HG02642 (cell line): Measurements from ENCODE around the gene ABHD17A.

Source experiments
- ATAC-seq: cut with Tn5 transposase; IDR thresholded peaks from one replicate; pipeline ENCODE4 v1.9.1; 2021; ENCODE audit warnings: mild to moderate bottlenecking; ENCODE audit not compliant: unreplicated experiment, poor library complexity

ABHD17A gene

DNA sequence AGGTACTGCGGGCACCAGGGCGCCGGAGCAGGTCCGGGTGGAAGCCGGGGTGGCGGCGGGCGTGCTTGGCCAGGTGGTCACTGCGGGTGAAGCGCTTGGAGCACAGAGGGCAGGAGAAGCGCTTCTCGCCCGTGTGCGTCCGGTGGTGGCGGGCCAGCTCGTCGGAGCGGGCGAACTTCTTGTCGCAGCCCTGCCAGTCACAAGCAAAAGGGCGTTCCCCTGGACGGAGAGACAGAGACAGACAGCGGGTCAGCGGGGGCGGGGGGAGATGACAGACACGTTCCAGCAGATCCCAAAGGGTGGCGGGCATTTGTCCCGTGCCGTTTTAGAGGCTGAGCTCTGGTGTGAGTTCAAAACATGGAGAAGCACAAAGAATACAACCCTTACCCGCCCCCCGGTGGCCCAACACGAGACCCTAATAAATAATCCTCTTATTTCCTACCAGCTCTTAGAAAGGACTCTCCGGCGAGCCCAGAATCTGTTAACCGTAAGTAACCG is 30.7 kb downstream of the ABHD17A start:
- ATAC-seq, result no peak

DNA sequence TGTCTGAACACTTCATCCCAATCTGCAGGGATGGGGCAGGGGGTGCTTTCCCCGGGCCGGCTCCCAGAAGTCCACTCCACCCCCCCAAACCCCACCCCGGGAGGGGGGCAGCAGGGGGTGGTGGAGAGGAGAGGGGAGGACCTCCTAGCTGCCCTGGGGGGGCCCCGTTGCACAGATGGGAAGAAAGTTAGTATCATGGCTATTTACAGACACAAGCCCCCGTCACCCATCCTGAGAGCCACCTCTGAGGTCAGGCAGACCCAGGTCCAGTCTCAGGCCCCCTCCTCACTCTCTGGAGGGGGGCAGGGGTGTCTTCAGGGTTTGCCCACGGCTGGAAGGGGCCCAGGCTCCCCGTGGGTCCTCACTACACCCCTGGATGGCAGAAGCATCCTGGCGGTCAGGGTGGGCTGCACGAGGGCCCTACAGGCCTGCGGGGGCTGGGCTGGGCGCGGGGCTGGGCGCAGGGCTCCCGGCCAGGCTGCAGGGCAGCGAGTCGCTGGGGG is 31.2 kb downstream of the ABHD17A start:
- no peak for ATAC-seq

DNA sequence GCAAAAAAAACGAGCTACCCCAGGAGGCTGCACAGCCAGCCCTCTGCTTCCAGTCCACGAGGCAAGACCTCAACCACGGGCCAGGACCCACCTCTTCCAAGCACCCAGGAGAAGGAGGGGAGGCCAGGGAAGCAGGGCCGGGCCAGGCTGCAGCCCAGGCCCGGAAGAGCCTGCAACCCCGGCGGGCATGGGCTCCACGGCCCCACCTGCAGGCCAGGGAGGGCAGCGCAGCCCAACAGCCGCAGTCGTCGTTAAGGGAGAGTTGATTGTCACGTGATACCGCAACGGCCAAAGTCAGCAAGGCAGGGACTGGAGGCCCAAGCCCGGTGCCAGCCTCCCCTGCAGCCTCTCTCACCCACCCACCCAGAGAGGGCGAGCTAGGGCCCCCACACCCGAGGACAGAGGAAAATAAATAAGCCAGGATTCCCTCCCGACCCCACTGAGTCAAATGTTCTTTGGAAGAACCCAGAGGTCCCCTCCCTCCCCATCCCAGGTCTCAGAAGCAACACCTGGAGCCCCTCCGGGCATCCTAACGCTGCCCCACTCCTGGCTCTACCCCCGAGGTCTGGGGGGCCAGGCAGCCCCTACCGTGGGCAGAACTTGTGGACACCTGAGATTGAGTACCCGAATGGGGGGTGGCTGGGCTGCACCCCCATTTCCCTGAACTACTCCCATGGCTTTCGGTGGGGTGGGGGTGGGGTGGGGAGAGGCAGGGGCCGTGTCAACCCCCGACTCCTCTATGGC is 31.8 kb downstream of the ABHD17A start:
- ATAC-seq, result no peak

DNA sequence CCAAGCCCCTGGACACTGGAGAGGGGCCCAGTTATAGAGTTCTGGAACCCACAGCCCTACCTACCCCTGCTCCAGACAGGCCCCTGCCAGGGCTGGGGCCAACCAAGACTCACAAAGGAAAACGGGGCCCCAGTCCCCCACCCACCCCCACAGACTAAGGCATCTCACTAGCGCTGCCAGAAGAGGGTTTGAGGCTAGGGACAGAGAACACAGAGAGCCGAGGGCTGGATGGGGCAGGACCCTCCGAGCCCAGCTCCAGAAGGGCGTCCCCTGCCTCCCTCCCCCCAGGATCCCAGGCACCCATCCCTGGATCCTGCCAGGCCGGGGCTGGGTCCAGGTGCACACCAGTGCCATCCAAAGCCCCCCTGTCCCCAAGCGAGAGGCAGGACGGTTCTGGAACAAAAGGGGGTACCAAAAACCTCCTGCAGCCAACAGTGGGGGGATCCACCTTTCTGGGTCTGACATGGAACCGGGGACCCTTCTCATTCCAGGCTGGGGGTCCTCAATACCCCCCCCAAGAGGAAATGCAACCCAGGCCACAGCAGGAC is 32.6 kb downstream of the ABHD17A start:
- ATAC-seq, result no peak

DNA sequence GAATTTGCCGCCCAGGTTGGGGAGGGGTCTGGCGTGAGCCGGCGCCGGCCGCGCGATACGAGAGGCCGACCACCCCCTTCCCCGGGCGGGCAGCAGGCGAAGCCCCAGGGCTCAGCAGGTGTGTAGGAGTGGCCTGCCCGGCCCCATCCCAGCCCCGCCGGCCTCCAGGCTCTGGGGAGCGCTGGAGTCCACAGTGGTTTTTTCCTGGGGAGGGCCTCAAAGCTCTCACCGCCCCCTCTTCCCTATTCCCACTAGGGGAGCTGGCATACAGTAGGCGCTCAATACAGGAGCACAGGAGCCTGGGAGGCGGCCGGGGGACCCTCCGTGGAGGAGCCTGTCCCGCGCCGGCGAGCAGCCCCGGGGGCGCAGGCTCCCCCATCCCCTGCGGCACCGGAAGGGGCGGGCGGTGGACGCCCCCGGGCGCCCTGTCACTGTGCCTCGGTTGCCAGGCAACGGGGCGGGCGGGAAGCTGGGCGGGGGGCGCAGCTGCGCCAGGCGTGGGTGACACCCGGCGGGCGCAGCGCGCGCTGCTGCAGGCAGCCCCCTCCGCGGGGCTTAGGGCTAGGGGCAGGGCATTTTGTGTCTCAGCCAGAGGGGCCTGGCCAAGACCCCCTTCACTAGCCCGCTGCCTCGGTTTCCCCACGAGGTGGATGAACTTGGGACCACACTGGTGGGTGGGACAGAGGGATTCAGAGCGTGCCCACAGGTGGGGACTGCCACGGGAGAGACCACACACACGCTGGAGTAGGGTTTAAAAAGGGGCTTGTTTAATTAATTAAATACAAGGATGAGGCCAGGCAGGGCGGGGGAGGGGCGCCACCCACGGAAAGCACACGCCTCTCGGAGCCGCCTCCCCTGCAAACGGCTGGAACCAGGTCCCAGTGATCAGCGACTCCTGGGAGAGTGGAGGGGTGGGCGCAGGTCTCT is 33.4 kb downstream of the ABHD17A start:
- no peak for ATAC-seq

DNA sequence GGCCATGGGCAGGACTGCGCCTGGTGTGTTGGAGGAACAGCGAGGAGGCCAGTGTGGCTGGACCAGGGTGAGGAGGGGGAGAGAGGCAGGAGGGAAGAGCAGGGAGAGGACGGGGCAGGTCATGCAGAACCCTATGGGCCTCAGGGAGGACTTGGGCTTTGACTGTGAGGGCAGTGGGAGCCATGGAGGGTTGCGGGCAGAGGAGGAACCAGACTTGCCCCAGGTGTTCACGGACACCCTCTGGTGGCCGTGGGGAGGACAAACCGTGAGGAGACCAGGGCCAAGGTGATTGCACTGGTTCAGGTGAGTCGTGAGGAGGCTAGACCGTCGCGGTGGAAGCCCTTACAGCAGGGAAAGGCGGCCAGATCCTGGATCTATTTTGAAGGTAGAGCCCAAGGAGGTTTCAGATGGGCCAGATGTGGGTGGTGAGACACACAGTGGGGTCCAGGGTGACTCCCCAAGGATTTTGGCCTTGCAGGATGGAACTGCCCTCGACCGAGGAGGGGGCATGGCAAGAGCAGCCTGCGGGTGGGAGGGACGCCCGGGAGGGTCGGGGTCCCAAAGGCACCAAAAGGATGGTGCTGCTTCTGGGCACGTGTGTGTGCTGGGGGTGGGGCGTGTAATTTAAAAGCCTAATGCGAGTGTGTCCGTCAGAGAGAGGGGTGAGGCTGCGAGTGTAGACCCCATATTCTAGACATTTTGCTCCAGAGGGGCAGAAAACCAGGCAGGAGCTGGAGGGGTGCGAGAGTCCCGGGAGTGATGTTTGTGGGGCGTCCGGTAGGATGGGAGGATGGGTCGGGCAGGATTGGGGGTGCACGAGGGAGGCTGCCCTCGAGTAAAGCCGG is 34.3 kb downstream of the ABHD17A start:
- no peak for ATAC-seq

DNA sequence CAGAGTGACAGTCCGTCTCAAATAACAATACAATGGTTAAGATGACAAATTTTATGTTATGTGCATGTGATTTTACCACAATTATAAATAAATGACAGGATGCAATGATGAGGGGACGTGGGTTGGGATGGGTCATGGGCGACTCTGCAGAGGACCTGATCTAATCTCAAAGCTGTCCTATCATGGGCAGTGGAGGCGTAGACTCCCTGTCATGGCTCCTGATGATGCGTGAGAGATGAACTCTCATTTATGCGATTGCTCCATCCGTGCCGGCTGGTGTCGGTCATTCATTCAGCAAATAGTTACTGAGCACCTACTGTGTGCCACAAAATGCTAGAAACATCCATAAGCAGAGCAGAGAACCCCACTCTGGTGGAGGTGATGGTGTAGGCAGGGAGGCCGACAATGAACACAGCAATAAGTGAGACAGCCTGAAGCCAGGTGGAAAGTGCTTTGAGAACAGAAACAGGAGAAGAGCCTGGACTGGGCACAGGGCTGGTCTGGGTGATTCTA is 35.4 kb downstream of the ABHD17A start:
- no peak for ATAC-seq

DNA sequence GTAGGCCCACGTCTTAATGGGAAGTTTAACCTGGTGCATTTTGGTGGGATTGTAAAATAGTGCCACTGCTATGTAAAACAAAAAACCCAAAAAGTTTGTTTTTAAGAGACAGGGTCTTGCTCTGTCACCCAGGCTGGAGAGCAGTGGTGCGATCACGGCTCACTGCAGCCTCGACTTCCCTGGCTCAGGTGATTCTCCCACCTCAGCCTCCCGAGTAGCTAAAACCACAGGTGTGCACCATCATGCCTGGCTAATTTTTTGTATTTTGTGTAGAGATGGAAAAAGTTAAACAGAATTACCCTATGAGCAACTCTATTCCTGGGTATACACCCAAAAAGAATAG is 36.2 kb downstream of the ABHD17A start:
- no peak for ATAC-seq

DNA sequence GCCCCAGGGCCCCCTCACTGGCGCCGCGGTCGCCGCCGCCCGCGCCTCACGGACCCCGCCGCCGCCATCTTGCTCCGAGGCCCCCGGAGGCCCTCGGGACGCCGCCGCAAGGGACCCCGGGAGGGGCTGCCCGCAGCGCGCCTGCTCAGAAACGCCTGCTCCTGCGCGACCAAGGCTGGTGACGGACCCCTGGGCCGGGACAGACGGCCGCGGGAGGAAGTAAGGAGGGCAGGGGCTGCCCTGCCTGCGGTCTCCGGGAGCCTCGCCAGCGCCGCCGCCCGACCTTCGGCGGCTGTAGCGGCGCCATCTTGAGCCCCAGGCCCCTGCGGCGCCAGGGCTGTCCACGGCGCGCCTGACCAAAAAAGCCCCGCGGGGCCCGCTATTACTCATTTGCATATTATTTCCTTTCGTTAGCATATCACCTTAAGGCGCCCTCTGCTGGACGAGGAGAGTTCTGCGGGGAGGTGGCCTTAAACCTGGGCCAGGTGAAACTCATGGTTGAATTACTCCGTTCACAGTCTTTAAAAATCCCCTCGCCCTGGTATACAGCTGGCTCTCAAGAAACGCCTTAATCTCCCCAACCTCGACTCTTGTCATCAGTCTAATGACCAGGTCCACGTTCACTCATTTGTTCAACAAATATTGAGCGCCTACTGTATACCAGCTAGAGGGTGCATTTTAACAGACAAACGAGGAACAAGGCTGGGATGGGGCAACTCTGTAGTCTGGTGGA is 36.7 kb downstream of the ABHD17A start, which contains the start of gene REXO1:
Gene REXO1 (minus strand): TSS at position 85 of the 733 bp plus-strand sequence. CDS start 125 bp downstream, outside the sequence.
- ATAC-seq, result peak; percentile 78

DNA sequence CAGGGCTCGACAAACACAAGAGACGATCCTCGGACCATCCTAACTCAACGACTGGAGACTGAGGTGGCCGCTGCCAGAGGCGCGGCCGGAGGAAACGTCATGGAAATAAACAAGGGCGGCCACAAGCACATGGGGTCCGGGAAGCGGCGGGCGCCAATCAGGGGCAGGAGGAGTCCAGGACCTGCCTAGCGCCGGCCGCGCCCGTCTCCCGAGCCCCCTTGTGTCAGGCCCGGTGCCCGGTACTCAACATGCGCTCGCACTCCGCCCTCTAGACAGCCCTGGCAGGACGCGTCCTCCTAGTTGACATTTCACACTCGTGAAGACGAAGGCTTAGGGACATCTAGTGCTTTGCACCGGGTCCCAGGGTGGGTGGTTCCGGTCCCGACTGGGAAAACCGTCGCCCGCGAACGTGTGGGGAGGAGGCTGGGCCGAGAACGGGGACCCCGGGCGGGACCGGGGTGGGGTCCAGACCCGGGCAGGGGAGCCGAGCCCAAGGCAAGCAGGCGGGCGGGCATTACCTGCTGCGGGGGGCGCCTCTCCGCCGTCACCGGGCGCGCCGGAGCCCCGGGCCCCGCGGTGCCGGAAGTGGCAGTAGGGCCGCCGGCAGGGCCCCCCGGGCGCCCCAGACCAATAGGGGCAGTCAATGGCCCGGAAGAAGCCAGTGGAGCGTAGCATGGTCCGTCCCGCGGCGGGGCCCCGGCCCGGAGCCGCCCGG is 37.5 kb downstream of the ABHD17A start:
- ATAC-seq, result peak; percentile 26

DNA sequence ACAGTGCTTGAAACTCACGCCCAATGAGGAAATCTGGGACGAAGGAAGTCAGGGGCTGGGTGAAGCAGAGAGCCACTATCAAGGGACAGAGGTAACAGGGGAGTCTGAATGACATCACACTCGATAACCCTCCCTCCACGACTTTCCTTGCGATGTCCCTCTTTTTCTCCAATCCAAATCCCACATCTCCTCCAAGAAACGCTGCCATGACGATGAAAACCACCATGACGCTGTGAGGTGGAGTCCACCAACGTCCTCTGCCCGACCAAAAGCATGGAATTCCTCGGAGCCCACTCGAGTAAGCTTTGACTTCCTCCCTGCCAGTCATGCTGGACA is 38.0 kb downstream of the ABHD17A start:
- no peak for ATAC-seq

DNA sequence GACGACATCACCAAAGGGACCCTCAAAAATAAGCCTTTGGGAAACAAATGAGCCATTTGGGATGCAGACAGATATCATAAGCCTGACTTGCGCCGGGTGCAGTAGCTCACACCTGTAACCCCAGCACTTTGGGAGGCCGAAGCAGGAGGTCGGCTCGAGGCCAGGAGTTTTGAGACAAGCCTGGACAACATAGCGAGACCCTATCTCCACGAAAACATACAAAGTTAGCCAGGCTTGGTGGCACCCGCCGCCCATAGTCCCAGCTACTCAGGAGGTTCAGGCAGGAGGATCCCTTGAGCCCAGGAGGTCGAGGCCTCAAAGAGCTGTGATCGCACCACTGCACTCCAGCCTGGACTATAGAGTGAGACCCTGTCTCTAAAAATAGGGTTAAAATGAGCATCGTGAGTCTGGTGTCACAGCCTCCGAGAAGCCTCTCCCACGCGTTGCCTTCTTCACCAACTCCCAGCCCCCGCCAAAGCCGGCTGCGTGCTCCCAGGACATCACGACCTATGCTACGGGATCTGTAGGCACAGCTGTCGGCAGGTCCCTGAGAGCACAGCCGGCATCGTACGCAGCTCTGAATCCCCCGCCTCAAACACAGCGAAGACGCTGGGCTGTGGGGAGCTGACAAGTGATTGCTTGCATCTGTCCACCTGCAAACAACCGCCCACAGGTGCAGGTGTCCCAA is 38.6 kb downstream of the ABHD17A start:
- ATAC-seq, result no peak

DNA sequence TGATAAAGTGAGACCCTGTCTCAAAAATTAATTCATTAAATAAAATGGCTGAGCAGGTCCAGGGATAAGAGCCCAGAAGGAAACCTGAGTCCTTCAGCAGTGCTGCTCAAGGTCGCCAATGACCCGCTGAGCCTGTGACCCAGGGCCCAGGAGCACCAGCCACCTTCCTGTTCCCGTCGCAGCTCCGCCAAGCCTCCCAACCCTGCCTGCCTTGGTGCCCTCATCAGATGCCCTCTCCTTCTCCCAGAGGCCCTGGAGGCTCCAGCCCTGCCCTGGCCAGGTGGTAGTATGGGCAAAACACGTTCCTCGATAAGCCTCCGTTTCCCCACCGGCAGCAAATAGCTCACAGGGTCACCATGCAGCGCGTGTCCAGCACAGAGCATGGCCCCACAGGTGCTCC is 39.7 kb downstream of the ABHD17A start:
- no peak for ATAC-seq

DNA sequence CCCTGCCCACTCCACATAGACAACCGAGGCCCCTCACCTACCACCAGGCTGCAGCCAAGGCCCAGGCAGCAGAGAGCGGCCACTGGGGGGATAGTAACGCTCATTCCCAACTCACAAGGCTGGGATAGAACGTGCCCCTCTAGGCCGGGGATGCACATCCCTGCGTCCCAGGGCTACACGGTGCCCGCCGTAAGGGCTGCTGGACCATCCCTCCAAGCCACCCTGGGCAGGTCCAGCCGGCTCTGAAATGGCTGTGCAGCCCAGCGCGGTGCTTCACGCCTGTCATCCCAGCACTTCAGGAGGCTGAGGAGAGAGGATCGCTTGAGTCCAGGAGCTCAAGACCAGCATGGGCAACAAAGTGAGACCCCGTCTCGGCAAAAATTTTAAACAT is 40.2 kb downstream of the ABHD17A start:
- ATAC-seq, result no peak

DNA sequence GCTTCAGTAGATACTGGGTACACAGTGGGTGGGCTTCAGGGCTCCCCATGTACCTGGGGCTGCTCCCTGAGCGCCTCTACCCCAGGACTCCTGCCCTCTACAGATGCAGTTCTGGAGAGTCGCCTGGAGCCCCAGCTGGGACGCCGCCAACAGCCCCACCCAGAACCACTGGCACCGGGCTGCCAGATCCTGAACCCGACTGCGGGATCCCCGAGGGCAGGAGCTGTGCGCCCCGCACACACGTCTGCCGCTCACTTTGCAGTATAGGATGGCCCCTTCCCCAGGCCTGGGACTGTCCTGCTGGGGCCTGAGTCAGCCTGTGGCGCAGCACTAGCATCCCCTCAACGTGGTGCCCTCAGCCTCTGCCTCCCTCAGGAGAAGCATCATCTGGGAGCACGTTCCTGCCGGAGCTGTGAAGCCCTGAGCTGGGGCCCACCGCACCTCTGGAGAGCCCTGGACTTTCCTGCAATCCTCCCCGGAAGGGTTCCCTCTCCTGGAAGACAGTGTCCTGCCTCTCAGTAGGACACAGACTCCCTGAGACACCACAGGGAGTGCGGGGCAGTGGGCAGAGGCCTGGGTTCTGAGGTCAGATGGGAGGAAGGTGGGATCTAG is 40.7 kb downstream of the ABHD17A start:
- ATAC-seq, result no peak

DNA sequence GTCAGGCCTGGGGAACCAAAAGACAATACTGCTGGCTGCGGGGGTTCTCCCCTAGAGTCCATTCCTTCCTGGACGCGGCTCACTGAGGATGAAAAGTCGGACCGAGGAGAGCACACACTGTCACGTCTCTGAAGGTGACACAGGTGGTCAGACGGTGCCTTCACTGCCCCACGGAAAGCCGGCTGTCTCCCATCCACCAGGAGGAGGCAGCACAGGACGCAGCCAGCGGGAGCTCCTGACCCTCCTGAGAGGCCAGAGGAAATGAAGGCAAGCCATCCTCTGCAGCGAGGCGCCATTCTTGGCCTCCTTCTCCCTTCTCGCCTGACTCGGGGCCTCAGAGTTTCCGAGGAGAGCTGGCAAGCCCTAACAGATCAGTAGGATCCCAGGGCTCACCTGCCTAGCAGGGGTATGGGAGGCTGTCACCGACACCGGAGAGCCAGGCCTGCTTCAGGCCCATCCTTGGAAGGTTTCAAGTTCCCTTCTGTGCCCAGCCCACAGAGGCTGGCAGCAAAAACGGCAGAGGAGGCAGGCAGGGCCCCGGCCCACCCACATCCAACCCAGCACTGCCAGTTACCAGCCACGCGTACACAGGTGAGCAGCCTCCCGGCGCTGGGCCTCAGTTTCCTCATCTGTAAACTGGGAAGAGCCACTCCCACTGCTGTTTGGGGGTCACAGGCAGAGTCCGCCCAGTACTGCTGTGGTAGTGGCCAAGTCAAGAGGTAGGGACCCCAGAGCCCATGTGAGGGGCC is 41.5 kb downstream of the ABHD17A start:
- no peak for ATAC-seq

DNA sequence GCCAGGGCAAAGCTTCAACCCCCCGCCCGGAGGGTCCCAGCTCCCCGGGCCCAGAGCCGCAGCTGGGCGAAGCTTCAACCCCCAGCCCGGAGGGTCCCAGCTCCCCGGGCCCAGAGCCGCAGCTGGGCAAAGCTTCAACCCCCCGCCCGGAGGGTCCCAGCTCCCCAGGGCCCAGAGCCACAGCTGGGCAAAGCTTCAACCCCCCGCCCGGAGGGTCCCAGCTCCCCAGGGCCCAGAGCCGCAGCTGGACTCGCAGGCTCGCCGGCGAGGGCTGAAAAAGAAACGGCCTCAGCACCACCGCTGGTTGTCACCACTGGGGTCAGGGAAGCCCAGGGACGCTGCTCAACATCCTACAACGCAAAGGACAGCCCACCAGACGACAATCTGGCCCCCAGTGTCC is 42.2 kb downstream of the ABHD17A start:
- ATAC-seq, result no peak
